ENCODE results near the gene JMY. TPM values are rescaled to one million over a fixed set of nuclear protein-coding genes. Genes with fewer than 3 reads are reported as not detected.

The JMY gene
- total and polyA plus RNA-seq, 4 donors = 2.0 to 33.6 (median 4.9) TPM

DNA sequence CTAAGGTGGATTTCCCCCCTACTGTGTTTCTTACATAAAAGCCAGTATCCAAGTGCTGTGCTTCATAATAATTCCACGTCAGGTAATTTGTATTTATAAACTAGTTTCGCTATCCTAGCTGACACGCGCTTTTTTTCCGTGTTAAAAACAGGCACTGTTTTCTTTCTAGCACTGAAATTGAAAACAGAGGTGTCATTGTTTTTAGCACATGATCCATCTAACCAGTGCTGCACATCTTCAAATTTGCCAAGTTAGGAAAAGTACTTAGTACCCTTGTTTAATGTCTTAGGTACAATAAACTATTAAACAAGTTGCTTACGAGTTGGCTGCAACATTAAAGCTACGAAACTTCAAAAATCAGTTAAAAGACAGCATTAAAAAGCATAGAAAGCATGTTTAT is 49.9 kb downstream of the JMY start:
- Histone ChIP-seq H3K36me3 (ENCODE audit: control insufficient read depth in 4 of 4, insufficient read depth in 4 of 4, low read length in 4 of 4) (peaks cover 0 to 4% (median 2%) of the 10 kb centered on the region in 4 donors), H3K27ac (ENCODE audit: low read depth in 1 of 2, low read length in 1 of 2) (no peak overlapping the region), H3K9me3 (ENCODE audit: control insufficient read depth in 4 of 4, insufficient read depth in 3 of 4, low read length in 3 of 4) (no peaks in the 10 kb centered on the region), H3K4me3 (no peak overlapping the region), H3K9ac (ENCODE audit: insufficient read depth in 1 of 2, low read length in 2 of 2) (no peak overlapping the region), H3K4me1 (ENCODE audit: control insufficient read depth in 5 of 5, insufficient read depth in 5 of 5, low read length in 5 of 5) (no peaks in the 10 kb centered on the region), H3K27me3 (ENCODE audit: control insufficient read depth in 3 of 3, insufficient read depth in 3 of 3, low read length in 2 of 3) (no peaks in the 10 kb centered on the region)
- TF ChIP-seq, protein P1, sequence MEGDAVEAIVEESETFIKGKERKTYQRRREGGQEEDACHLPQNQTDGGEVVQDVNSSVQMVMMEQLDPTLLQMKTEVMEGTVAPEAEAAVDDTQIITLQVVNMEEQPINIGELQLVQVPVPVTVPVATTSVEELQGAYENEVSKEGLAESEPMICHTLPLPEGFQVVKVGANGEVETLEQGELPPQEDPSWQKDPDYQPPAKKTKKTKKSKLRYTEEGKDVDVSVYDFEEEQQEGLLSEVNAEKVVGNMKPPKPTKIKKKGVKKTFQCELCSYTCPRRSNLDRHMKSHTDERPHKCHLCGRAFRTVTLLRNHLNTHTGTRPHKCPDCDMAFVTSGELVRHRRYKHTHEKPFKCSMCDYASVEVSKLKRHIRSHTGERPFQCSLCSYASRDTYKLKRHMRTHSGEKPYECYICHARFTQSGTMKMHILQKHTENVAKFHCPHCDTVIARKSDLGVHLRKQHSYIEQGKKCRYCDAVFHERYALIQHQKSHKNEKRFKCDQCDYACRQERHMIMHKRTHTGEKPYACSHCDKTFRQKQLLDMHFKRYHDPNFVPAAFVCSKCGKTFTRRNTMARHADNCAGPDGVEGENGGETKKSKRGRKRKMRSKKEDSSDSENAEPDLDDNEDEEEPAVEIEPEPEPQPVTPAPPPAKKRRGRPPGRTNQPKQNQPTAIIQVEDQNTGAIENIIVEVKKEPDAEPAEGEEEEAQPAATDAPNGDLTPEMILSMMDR (IDR thresholded peaks at IDR 0.05; ENCODE audit: control extremely low read depth, extremely low read depth) = no peak
- no peak for ATAC-seq (ENCODE audit: insufficient read depth, low FRiP score)
- DNase-seq = no peak
- WGBS, 2 donors = 95 to 98% methylated on average over 7 of the region's 7 CpGs

DNA sequence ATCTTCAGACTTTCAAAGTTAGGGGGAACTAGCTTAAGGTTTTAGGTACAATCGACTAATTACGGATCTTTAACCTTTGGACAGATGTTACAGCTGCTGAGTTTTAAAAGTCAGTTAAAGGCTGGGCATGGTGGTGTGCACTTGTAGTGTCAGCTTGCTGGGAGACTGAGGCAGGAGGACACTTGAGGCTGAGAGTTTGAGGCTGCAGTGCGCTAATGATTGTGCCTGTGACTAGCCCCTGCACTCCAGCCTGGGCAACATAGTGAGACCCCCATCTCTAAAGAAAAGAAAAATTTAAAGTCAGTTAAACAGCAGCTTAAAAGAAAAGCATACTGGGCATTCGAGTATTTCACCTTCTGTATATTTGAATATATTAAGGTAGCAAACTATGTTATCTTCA is 51.4 kb downstream of the JMY start:
- Histone ChIP-seq H3K36me3 (ENCODE audit: control insufficient read depth in 4 of 4, insufficient read depth in 4 of 4, low read length in 4 of 4) (peaks cover 0 to 10% (median 7%) of the 10 kb centered on the region in 4 donors), H3K27me3 (ENCODE audit: control insufficient read depth in 3 of 3, insufficient read depth in 3 of 3, low read length in 2 of 3) (no peaks in the 10 kb centered on the region), H3K9me3 (ENCODE audit: control insufficient read depth in 4 of 4, insufficient read depth in 3 of 4, low read length in 3 of 4) (no peaks in the 10 kb centered on the region), H3K4me3 (no peak overlapping the region), H3K9ac (ENCODE audit: insufficient read depth in 1 of 2, low read length in 2 of 2) (no peak overlapping the region), H3K4me1 (ENCODE audit: control insufficient read depth in 5 of 5, insufficient read depth in 5 of 5, low read length in 5 of 5) (no peaks in the 10 kb centered on the region), H3K27ac (ENCODE audit: low read depth in 1 of 2, low read length in 1 of 2) (no peak overlapping the region)
- TF ChIP-seq, protein P1 (IDR thresholded peaks at IDR 0.05; ENCODE audit: control extremely low read depth, extremely low read depth) = no peak
- no peak for ATAC-seq (ENCODE audit: insufficient read depth, low FRiP score)
- DNase-seq = no peak
- 96% methylated on average over 4 of the region's 4 CpGs for WGBS, 2 donors

DNA sequence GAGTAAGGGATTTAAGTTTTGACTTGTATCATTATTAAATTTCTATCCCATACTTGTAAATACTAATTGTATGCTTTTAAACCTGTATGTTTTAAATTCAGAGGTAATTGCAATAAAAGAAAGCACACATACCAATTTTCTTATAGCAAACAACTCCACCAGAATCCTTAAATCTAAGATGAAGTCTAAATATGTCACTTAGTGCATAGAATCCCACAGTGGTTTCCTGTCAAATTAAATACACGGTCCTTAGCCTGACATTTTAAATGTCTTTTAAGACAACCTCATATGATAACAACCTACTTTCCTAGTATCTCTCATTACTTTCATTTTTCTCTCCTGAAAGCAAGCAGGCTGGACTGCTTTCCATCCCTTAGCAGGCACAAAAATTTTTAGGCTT is 52.0 kb downstream of the JMY start:
- DNase-seq (no peak), ATAC-seq (ENCODE audit: insufficient read depth, low FRiP score) (no peak)
- TF ChIP-seq, protein P1 (IDR thresholded peaks at IDR 0.05; ENCODE audit: control extremely low read depth, extremely low read depth) = no peak
- Histone ChIP-seq H3K4me3 (no peak overlapping the region), H3K9me3 (ENCODE audit: control insufficient read depth in 4 of 4, insufficient read depth in 3 of 4, low read length in 3 of 4) (no peaks in the 10 kb centered on the region), H3K36me3 (ENCODE audit: control insufficient read depth in 4 of 4, insufficient read depth in 4 of 4, low read length in 4 of 4) (peaks cover 0 to 13% (median 7%) of the 10 kb centered on the region in 4 donors), H3K4me1 (ENCODE audit: control insufficient read depth in 5 of 5, insufficient read depth in 5 of 5, low read length in 5 of 5) (no peaks in the 10 kb centered on the region), H3K9ac (ENCODE audit: insufficient read depth in 1 of 2, low read length in 2 of 2) (no peak overlapping the region), H3K27ac (ENCODE audit: low read depth in 1 of 2, low read length in 1 of 2) (no peak overlapping the region), H3K27me3 (ENCODE audit: control insufficient read depth in 3 of 3, insufficient read depth in 3 of 3, low read length in 2 of 3) (no peaks in the 10 kb centered on the region)
- WGBS, 2 donors = 43 to 52% methylated on average over 1 of the region's 1 CpG

DNA sequence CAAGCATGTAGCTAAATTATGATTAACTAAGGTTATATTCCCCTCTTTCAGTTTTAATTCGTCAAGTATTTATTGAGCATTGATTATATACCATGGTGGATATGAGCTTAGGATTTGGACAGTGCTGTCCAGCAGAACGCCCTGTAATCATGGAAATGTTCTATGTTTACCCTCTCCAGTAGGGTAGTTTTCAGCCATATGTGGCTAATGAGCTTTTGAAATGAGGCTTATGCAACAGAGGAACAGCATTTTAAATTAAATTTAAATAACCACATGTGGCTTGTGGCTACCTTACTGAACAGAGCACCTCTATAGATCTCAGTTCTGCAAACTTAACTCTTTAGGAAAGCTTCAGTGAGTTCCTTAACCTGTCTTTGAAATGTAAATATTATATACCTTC is 59.1 kb downstream of the JMY start:
- Histone ChIP-seq H3K36me3 (ENCODE audit: control insufficient read depth in 4 of 4, insufficient read depth in 4 of 4, low read length in 4 of 4) (peaks cover 0 to 13% (median 6%) of the 10 kb centered on the region in 4 donors), H3K9me3 (ENCODE audit: control insufficient read depth in 4 of 4, insufficient read depth in 3 of 4, low read length in 3 of 4) (no peaks in the 10 kb centered on the region), H3K9ac (ENCODE audit: insufficient read depth in 1 of 2, low read length in 2 of 2) (no peak overlapping the region), H3K27ac (ENCODE audit: low read depth in 1 of 2, low read length in 1 of 2) (no peak overlapping the region), H3K27me3 (ENCODE audit: control insufficient read depth in 3 of 3, insufficient read depth in 3 of 3, low read length in 2 of 3) (no peaks in the 10 kb centered on the region), H3K4me1 (ENCODE audit: control insufficient read depth in 5 of 5, insufficient read depth in 5 of 5, low read length in 5 of 5) (peaks cover 0 to 10% (median 0%) of the 10 kb centered on the region in 5 donors), H3K4me3 (no peak overlapping the region)
- TF ChIP-seq, protein P1 (IDR thresholded peaks at IDR 0.05; ENCODE audit: control extremely low read depth, extremely low read depth) = no peak
- ATAC-seq (ENCODE audit: insufficient read depth, low FRiP score) (no peak), DNase-seq (no peak)
- 72 to 87% methylated on average over 2 of the region's 2 CpGs for WGBS, 2 donors

All from lung (tissue), 12 donors.